Measurements from ENCODE around the gene HOXB2.

The HOXB2 gene

GRCh38 chr17:48552466-48553189 lies 7.7 kb upstream of the HOXB2 start:
- no peak for DNase-seq

DNA sequence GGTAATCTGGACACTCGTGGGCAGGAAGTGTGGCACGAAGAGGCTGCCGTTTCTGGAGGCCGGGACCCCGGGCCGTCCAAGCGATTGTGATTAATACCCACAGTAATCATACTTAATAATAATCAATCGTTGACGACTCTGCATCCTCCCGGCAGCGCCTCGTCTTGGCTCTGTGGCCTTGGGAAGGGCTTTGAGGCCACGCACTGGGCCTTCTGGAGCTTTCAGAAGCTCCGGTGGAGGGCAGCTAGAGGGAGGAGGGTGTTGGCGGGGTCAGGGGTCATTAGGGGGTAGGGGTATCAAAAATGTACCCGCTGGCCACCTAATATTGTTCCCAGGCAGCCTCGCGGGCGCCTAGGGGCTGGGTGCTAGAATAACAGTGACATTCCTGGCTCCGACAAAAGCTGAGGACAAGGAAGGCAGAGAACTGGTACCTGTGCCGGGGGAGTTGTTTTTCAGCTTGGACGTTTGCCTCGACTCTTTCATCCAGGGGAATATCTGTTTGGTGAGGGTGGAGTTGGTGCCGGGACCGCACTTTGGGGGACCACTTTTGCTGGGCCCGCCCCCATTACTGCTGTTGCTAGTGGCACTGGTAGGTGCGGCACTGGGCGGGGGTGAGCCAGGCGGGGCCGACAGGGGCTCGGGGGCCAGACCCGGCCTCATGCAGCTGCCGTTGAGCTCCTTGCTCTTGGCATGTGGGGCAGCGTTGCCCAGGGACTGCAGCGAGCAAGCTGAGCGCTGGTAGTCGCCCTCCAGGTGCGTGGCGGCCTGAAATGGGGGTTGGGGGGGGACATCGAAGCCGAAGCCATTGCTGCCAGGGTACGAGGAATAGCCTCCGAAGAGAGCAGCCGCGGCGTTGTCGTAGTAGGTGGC lies 6.9 kb upstream of the HOXB2 start:
- no peak for DNase-seq

DNA sequence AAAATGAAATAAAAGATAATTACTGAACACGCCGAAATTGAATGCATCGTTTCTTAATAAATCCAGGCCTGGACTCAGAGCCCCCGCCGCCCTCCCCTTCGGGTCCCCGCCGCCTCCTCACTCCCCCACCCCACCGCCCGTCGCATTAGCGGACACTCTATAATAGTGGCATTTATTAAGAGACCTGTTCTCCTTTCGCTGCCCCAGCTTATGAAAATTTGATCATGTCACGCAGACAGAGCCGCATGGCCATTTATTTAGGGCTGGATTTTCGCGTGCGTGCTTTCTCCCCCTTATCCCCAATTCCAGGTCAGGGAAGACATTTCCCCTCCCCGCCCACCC lies 6.3 kb upstream of the HOXB2 start:
- DNase-seq, result no peak

DNA sequence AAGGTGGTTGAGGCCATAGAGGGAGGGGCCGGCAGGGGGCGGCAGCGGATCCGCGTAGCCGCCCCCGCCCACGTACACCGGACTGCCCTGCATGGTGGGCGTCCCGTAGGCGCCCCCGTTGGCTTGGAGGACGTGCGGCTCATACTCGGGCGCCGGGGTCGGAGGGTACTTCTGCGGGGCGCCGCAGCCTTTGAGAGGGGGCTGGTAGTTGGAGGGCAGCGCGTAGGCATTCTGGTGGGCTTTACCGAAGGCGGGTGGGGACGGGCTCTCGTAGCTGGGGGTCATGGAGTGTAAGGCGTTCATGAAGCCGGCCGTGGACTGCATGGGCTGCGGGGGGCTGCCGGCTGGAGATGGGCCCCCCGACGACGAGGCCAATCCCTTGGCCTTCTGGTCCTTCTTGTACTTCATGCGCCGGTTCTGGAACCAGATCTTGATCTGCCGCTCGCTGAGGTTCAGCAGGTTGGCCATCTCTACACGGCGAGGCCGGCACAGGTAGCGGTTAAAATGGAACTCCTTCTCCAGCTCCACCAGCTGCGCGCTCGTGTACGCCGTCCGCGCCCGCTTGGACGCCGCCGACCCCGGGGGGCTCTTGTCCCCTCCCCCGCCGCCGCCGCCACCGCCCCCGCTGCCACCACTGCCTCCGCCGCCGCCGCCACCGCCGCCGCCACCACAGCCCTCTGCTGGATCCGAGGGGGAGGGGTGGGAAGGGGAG lies 5.7 kb upstream of the HOXB2 start:
- no peak for DNase-seq

GRCh38 chr17:48549914-48550501 lies 5.1 kb upstream of the HOXB2 start:
- no peak for DNase-seq

- no peak for DNase-seq
Observed at GRCh38 chr17:48549281-48549630, 4.3 kb upstream of the HOXB2 start.

DNA sequence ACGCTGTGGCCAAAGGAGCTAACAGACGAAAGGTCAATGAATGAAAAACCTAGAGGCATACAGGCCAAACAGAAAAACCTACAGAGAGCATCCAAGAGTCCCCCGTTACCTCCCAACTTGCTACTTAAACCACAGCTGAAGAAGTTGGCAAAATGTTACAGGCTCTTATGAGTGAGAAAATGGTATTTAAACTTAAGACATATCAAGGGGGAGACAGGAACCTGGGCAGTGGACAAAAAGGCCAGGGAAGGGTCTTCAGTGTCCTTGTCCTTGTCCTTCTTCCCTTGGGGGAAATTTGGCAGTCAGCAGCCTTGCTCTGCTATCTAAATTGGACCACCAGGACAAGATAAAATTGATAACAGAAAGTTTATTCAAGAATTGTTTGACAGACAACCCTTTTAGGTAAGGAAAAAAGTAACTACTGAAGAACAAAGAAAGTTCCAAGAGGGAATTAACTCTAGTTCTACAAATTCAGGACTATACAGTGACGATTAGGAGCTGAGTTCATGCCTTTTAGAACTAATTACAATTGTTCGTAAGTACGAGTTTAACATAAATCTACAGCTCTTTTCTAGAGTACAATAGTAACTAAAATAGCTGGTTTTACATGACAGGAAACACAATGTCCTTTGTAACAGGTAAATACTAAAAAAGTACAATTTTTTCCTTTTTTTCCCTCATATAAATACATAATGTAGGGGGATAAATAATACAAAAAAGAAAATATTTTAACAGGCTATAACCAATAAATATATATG lies 3.8 kb upstream of the HOXB2 start:
- no peak for DNase-seq

GRCh38 chr17:48547808-48548522 lies 3.1 kb upstream of the HOXB2 start:
- peak in 1 of 3 experiments; percentile 46 for DNase-seq

DNA sequence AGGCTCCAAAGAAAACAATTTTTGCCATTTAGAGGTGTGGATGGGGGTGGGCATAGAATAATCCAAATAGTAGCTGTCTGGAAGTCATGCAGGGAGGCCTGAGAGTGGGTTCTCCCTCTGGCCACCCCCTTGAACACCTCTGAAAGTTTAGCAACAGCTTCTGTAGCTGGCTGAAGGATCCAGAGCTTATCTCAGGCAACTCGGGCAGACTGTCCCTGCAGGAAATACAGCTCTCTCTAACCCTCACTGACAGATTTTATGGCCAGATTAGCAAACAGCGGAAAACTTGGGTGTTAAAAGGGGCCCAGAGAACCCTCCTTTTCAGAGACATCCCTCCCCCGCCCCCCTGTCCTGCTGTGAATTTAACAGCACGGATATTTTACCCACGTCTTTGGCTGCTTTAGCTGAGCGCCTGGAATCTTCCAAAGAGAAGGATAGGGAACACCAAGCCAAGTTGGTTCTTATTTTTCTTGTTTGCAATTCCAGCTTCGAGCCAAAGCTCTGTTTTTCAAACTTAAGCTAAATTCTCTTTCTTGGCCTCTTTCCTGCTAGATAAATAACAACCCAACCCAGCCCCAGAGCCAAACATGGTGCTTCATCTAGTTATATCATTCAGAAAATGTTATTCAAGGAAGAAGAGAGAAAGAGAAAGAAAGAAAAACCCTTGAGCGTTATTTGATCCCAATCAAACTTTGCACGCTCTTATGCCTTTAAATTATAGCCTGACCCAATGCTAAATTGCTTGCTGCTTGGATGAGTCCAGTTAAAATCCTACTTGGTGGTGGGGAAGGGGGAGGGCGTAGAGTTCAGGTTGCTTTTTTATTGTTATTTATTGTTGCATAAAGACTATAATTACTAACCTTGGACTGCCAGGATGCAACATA lies 2.3 kb upstream of the HOXB2 start:
- DNase-seq, result peak; percentile 46 to 94 (median 78)

- no peak for DNase-seq
Observed at GRCh38 chr17:48546137-48546923, 1.4 kb upstream of the HOXB2 start.

DNA sequence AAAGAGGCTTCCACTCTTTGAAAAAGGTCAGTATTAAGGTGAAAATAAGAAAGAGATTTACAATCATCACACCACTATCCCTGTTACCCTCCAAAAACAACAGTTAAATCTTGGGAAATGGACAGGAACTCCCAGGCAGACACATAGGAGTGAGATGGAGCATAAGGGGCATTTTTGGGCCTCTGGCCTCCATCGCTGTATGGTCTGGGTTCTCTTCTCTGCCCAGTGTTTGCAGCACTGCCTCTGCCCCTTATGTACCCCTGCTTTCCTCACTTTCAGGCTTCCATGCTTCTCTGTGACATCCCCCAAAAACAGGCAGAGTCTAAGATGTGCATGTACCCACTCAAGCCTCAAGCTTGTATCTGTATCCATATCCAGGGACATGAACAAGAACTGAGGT lies 630 bp upstream of the HOXB2 start:
- no peak for DNase-seq

GRCh38 chr17:48544349-48545021 lies 424 bp downstream of the HOXB2 start:
- no peak for DNase-seq

DNA sequence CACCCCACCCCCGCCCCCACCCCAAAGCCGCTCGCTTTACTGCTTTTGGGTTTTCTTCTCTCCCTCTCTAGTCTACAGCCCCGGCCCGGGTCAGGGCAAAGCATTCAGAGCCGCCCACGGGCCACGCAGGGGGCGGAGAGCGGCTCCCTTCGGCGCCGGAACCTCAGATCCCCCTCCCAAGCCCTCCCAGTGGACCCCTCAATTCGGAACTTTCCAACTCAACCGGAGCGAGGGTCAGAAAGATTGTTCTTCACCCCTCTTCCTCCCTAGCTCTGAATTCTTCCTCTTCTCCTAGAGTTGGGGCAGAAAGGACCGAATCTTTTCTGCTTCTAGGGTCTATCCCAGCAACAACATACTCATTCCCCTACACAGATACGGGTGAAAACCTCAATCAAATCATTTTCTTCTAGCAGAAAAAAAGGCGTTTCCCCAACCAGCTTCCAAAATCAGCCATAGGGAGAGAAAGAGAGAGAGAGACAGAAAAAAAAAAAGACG lies 1.0 kb downstream of the HOXB2 start:
- no peak for DNase-seq

- peak in 2 of 3 experiments; percentile 71 to 74 for DNase-seq
Observed at GRCh38 chr17:48543107-48543853, 1.6 kb downstream of the HOXB2 start.

DNA sequence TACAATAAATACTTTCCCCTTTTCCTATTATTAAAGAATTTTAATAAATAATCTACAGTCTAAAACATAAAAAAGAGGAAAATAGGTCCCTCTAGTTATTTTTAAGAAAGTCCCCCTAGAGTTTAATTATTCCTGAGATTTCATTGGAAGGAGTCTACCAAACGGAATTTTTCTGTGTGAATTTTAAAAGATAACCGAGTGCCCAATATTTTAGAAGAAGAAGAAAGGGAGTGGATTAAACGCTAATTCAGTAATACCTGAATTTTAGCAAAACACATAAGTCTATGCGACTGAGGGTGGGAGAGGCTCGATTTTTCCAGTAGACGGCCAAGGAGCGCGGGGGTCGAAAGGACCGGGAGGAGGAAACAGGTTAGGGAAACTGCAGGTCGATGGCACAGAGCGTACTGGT lies 2.2 kb downstream of the HOXB2 start:
- no peak for DNase-seq

DNA sequence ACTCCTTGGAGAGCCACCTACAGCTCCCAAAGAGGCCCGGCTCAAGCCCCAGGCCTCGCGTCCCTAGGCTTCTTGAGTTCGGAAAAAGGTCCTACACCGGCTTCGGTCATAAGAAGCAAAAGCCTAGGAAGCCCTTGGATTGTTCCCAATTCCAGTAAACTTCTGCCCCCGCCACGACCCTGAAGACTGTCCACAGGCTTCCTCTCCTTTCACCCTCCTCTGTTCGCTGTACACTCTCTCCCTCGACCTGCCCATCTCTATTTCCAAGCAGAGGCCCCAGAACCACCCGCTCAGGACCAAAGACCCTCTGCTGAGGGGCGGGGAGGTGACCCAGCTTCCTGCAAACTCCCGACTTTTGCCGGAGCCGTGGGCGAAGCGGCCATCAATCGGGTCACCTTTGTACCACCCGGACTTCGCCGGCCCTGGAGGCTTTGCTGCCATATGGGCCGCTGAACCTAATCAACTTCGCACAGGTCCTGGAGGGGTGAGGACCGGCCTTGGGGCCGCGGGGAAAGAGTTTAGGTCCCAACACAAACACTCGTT lies 2.7 kb downstream of the HOXB2 start:
- no peak for DNase-seq

- DNase-seq, result no peak
Observed at GRCh38 chr17:48541577-48542113, 3.3 kb downstream of the HOXB2 start.

DNA sequence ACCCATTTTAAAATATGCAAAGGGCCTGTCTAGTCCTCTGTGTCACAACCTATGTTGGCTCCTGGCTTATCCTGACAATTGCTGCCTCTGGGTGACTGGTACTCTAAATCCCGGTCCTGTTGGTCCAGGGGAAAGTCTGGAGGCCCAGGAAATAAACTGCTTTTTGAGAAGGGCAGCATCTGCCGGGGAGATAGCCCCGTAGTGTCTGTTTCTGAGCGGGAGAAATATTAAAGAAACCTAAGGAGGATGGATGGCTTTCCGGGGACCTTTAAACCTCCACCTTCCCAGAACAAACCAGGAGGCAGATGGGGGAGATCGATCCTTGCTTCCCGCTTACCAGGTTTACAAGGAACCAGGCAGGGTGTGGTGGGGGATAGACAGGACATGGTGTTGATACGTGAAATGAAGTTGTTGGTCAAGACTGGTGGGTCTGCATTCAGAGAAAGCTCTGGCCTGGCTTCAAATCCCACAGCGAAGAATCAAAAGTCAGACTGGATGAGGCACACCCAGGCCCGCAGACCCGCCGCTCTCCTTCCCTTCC lies 3.8 kb downstream of the HOXB2 start:
- no peak for DNase-seq

Data from NCI-H1417 (cell line).